Mucosa of descending colon (tissue), 3 donors: ENCODE results near the gene NBAS. TPM values are rescaled to one million over a fixed set of nuclear protein-coding genes. Genes with fewer than 3 reads are reported as not detected.

Experiments used
- ATAC-seq: fragments of 200-7000 bp; cut with Tn5 transposase; one replicate; pipeline ENCODE4 v1.9.1; 2020; ENCODE audit warnings: mild to moderate bottlenecking, moderate library complexity
- DNase-seq, 3 donors: peaks; one replicate each; pipeline ENCODE4 v3.0.0-alpha.2; 2020
- H3K36me3 ChIP-seq: fragments of 200-600 bp; one replicate; pipeline ENCODE4 v1.8.0; 2021; ENCODE audit warnings: low read depth, mild to moderate bottlenecking
- H3K4me1 ChIP-seq: fragments of 200-600 bp; one replicate; pipeline ENCODE4 v1.8.0; 2021; ENCODE audit warnings: low read depth, mild to moderate bottlenecking
- H3K4me3 ChIP-seq: fragments of 200-600 bp; one replicate; pipeline ENCODE4 v1.8.0; 2021; ENCODE audit warnings: mild to moderate bottlenecking
- H3K9me3 ChIP-seq: fragments of 200-600 bp; one replicate; pipeline ENCODE4 v1.8.0; 2021; ENCODE audit warnings: mild to moderate bottlenecking
- intact Hi-C, 2 donors: fragments of 100-400 bp; cut with DNase I in 1 of 2; cut with micrococcal nuclease in 1 of 2; formaldehyde crosslinking; loops; one replicate each; pipeline versions ENCODE4 v1.11.0 to v1.11.1; 2022; cut with DNase I, micrococcal nuclease
- total RNA-seq, 3 donors: library from RNA; stranded (reverse); fragmentation: NEBNext Ultra II Directional in 2 of 3; extraction: Animal tissue kit (Norgen Biotek cat#: 25700) in 2 of 3; gene quantifications; one replicate each; pipeline versions ENCODE4 v1.2.1 to v1.2.4, GENCODE V29; 2021 to 2023
- TF ChIP-seq, protein P1 (sequence below): fragments of 200-600 bp; IDR thresholded peaks from one replicate; pipeline ENCODE4 v1.8.0; 2022; ENCODE audit warnings: antibody characterized with exemption, mild to moderate bottlenecking
- donor health status: DM: no; HTN: no; CAD: no; lungs with moderate emphysema.
- donor health status: DM: no; HTN: no; CAD: no.
- donor health status: DM: no; HTN: yes; CAD: no.

Gene NBAS
- total RNA-seq, 3 donors from 2014 or later: 25.8 to 50.2 (median 32.8) TPM

DNA sequence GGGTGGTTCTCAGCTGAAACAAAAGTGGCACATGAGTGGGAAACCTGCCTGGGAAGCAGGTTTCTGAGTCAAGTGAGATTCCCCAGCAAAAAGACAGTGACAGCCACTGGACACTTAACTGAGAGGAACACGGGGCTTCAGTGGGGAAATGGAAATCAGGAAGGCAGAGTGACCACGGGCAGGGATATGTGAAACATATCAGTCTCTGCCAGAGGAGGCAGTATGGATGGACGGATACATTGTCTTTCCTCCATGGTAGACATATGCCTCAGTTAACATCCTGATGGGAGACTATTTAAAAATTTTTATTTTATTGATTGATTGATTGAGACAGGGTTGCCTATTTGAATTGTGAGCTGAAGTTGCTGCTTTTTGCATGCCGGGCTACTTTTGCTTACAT lies 292.1 kb downstream of the NBAS start:
- DNase-seq: no peak
- TF ChIP-seq, protein P1, sequence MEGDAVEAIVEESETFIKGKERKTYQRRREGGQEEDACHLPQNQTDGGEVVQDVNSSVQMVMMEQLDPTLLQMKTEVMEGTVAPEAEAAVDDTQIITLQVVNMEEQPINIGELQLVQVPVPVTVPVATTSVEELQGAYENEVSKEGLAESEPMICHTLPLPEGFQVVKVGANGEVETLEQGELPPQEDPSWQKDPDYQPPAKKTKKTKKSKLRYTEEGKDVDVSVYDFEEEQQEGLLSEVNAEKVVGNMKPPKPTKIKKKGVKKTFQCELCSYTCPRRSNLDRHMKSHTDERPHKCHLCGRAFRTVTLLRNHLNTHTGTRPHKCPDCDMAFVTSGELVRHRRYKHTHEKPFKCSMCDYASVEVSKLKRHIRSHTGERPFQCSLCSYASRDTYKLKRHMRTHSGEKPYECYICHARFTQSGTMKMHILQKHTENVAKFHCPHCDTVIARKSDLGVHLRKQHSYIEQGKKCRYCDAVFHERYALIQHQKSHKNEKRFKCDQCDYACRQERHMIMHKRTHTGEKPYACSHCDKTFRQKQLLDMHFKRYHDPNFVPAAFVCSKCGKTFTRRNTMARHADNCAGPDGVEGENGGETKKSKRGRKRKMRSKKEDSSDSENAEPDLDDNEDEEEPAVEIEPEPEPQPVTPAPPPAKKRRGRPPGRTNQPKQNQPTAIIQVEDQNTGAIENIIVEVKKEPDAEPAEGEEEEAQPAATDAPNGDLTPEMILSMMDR: no peak
- no peaks in the 10 kb centered on the region for H3K4me1 ChIP-seq
- no peak overlapping the region for H3K4me3 ChIP-seq
- H3K9me3 ChIP-seq: no peaks in the 10 kb centered on the region
- intact Hi-C loops: no loop called here
- no peaks in the 10 kb centered on the region for H3K36me3 ChIP-seq
- ATAC-seq: no peak

DNA sequence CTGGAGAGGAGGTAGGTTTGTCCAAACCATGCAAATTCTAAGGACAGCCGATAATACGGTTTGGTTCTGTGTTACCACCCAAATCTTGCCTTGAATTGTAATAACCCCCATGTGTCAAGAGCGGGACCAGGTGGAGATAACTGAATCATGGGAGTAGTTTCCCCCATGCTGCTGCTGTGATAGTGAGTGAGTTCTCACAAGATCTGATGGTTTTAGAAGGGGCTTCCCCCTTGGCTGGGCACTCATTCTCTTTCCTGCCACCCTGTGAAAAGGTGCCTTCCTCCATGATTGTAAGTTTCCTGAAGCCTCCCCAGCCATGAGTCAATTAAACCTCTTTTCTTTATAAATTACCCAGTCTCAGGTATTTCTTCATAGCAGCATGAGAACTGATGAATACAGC lies 295.2 kb downstream of the NBAS start:
- Histone ChIP-seq H3K9me3 (no peaks in the 10 kb centered on the region), H3K36me3 (no peaks in the 10 kb centered on the region), H3K4me3 (no peak overlapping the region), H3K4me1 (no peaks in the 10 kb centered on the region)
- intact Hi-C loops: no loop called here
- TF ChIP-seq, protein P1: no peak
- no peak for ATAC-seq
- no peak for DNase-seq

DNA sequence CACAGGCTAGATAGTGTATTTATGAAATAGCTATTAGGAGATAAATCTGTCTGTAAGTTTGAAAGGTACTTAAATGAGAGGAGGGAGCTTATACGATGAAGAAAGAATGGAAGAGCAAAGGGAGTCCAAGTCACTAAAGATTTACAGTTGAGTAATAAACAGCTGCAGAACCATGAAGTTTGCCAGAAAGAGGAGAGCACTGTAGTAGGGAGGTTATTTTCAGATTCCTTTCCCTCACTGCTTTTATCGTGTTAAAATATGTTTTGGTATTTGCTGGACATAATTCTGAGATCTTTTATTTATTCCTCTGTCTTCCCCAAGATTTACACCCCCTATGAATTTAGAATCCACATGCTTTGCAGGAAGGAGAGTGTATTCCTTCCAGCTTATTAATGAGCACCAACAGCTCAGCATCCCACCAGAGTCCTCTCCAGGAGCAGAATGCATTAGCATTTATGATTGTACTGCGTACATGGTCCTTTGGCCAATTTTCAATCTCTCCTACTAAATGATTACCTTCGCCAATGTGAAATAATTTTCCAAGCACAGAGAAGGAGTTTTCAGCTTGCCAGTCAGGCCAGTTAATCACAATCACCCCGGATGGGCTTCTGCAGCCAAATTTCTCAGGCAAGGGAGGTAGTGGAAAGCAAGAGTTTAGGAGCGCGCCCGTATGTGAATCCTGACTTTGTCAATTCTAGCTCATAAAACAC lies 297.0 kb downstream of the NBAS start:
- Histone ChIP-seq H3K4me3 (no peak overlapping the region), H3K4me1 (no peaks in the 10 kb centered on the region), H3K9me3 (peaks cover 6% of the 10 kb centered on the region), H3K36me3 (no peaks in the 10 kb centered on the region)
- intact Hi-C loops: no loop called here
- TF ChIP-seq, protein P1: no peak
- ATAC-seq (no peak), DNase-seq (no peak)

DNA sequence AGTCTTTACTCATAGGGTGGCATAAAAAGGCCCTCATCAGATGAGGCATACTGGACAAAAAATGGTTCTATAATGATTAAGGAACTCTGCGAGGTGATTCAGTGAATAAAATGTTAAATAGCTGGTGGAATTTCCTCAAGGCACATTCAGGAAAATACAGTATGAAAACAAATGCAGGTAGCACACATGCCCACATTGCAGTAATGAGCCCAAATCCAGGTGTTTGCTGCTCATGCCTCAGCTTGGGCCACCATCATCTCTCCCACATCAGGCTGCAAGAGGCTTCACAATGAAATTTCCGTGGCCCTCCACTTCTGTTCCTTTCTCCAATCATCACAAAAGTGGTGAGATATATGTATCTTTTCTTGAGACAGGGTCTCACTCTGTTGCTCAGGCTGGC lies 298.3 kb downstream of the NBAS start:
- intact Hi-C loops: no loop called here
- Histone ChIP-seq H3K4me3 (no peak overlapping the region), H3K9me3 (peaks cover 9% of the 10 kb centered on the region), H3K36me3 (no peaks in the 10 kb centered on the region), H3K4me1 (no peaks in the 10 kb centered on the region)
- TF ChIP-seq, protein P1: no peak
- ATAC-seq (no peak), DNase-seq (no peak)

DNA sequence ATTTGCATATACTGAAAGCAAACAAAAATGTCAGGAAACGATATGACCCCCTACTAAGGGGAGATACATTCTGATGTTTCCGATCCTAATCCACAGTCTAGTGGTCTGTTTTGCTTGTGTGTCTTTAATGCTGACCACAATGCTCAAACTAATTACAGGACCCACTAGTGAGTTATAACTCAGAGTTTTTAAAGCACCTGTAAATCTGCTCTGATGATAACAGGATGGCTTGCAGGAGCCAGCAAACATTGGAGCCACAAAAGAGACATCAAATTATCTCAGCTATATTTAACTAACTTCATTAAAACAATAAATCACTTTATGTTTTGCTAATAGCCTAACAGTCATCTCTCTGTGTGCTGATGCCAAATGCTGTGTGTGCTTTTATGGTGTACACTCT lies 300.3 kb downstream of the NBAS start:
- peaks cover 9% of the 10 kb centered on the region for H3K9me3 ChIP-seq
- no peaks in the 10 kb centered on the region for H3K36me3 ChIP-seq
- H3K4me1 ChIP-seq: no peaks in the 10 kb centered on the region
- TF ChIP-seq, protein P1: no peak
- intact Hi-C loops: no loop called here
- H3K4me3 ChIP-seq: no peak overlapping the region
- ATAC-seq (no peak), DNase-seq (no peak)

DNA sequence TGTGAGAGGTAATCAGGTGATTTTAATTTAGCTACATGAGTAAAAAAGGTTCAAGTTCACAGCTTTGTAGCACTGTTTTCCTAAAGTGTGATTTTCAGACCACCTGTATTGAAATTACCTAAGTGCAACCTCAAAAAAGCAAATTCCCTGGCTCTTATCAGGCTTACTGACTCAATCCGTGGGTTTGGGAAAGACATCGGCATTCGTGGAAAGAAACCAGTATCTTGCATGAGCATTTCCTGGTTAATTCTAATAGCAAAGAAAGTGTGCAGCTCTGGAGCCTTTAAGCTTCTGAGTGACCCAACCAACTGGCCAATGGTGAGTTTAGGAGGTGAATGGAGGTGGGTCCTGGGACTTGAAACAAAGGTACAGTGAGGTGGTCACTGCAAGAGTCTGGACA lies 300.9 kb downstream of the NBAS start:
- TF ChIP-seq, protein P1: no peak
- DNase-seq (no peak), ATAC-seq (no peak)
- intact Hi-C loops: no loop called here
- H3K9me3 ChIP-seq: peaks cover 9% of the 10 kb centered on the region
- H3K36me3 ChIP-seq: no peaks in the 10 kb centered on the region
- H3K4me3 ChIP-seq: no peak overlapping the region
- H3K4me1 ChIP-seq: no peaks in the 10 kb centered on the region
